HG02610 (cell line): ENCODE results near the gene MRPS26.
A peak's percentile ranks its signal among the peaks of the same experiment; 100 is the strongest.
"Not testable (repeated sequence)": the region's sequence is repeated elsewhere in the genome, so short reads cannot be mapped to it uniquely, and the experiment has no call there.

ENCODE experiments used
- ATAC-seq: cut with Tn5 transposase; IDR thresholded peaks from one replicate; pipeline ENCODE4 v1.9.1; 2021; ENCODE audit warnings: mild to moderate bottlenecking, moderate library complexity; ENCODE audit not compliant: unreplicated experiment

Gene MRPS26

DNA sequence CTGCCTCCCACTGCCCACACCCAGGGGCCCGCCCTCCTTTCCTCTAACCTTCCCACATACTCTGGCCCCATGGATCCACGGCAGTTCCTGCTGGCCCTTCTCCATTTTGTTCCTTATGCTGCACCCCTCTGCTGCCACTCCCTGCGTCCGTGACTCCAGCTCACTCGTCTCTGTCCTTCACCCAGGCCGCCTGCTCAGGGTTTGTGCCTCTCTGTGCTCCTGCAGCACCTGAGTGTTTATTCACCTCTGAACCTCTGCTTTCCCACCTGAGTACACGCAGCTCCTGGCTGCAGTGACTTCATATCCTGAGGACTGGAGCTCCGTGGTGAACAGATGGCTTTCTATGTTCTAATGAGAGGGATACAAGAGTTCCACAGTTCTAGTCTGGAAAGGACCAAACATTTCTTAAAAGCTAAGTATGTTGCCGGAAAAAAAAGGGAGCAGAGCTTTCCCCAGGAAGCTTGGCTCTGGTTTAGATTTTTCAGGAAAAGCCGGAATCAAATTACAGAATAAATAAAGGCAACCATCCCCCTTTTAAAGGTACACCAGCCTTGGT is 3.9 kb upstream of the MRPS26 start:
- ATAC-seq, result no peak

DNA sequence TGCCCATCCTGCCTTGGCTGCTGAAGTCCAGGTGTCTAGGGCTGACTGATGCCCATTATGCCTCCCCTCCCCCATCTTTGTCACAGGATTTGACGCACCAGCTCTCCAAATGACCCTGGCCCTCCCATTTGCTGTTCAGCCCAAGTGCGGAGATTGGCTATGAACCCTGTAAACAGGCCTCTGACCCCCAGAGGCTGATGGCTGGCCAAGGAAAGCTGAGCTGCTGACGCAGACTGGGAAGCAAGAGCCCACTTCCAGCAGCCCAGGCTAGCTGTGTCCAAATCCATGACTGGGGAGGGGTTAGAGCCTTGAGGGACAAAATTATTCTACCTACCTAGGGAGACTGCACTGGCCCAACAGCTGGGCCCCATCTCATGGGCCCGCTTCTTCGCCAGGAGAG is 3.2 kb upstream of the MRPS26 start:
- ATAC-seq, result no peak

DNA sequence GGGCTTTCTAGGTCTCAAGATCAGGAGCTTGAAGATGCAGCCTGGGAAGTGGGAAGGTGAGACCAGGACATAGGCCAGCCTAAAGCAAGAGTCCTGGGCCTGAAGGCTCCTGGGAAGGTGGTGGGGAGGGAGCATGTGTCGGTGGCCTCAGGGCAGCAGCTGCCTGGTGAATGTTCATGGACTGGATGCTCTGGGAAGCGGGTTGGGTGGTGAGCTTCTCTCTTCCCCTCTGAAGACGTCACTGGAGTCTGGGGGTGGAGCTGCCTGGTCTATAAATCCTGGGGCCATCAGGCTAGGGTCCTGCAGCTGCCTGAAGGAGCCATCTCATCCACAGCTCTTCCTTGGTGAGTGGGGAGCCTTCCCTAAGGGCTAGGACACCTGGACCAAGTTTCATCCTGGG is 2.5 kb upstream of the MRPS26 start, which contains the start of gene GNRH2:
Gene GNRH2, plus strand, starts transcription at position 301 of the 400 bp plus-strand sequence. CDS start 793 bp downstream, outside the sequence.
- no peak for ATAC-seq

DNA sequence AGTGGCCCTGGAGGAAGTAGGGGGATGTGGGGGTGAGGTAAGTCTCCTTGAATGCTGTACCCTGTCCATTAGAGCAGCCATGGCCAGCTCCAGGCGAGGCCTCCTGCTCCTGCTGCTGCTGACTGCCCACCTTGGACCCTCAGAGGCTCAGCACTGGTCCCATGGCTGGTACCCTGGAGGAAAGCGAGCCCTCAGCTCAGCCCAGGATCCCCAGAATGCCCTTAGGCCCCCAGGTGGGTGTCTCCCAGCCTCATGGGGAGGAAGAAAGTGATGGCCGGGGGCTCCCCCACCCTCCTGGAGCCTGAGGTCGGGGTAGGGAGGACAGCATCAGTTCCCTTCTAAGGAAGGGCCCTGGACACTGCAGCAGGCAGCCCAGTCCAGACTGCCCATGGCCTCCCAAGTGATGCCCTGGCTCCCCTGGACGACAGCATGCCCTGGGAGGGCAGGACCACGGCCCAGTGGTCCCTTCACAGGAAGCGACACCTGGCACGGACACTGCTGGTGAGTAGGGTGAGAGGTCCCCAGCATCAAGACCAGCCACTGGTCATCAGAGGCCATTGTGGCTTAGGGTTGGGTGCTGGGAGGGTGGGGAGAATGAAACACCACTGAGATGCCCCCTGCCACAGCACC is 1.4 kb upstream of the MRPS26 start:
- ATAC-seq, result no peak

DNA sequence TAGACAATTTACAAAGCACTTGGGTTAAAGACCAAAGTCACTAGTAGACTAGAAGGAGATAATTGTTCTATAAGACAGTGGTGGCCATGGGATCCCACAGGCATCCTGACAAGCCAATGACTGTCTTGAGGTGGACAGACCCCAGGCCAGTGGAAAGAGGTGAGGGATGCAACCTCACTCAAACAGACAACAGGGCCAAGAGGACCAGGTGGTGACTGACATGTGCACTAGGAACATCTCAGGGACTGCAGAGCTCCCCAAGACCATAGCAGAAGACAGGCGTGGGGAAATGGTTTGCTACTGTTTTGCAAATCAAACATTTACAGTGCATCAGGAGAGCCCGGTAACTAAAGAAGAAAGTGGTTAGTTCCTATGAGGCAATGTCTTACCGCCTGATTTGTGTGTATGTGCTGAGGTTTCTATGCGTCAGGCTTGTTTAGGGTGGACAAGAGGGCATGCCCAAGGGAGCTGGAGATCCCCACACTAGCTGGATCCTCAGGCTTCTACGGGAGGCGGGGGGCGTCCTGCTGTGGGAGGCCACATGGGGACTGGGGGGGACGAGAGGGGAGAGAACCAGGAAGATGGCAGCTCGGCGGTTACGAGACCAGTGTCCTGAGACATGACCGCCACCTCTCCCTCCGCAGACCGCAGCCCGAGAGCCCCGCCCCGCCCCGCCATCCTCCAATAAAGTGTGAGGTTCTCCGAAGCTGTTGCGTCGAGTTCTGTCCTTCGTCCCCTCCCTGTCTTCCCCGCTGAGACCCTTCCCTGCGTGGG is 623 bp upstream of the MRPS26 start:
- peak; percentile 41 for ATAC-seq

DNA sequence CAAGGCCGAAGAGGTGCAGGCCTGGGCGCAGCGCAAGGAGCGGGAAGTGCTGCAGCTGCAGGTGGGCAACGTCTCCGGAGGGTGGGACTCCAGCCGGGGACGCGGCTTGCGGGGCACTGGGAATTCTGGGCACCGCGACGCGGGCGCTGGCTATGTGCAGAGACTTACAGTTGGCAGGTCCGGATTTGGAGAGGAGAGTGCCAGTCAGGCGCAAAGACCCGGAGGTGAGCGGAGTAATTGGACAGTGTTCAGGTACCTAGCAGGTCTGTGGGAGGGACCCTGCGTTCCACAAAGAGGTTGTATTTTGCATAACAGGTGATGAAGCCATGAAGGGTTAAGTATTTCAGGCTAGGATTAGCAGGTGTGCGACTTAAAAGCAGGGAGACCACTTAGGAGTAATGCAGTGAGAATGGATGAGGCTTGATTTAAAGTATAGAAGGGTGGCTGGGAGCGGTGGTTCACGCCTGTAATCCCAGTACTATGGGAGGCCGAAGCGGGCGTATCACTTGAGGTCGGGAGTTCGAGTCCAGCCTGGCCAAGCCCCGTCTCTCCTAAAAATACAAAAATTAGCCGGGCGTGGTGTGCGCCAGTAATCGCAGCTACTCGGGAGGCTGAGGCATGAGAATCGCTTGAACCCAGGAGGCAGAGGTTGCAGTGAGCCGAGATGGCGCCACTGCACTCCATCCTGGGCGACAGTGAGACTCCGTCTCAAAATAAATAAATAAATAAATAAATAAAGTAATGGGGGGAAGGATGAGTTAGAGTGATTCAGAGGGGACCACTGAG is 1.0 kb downstream of the MRPS26 start:
- ATAC-seq, result no peak

DNA sequence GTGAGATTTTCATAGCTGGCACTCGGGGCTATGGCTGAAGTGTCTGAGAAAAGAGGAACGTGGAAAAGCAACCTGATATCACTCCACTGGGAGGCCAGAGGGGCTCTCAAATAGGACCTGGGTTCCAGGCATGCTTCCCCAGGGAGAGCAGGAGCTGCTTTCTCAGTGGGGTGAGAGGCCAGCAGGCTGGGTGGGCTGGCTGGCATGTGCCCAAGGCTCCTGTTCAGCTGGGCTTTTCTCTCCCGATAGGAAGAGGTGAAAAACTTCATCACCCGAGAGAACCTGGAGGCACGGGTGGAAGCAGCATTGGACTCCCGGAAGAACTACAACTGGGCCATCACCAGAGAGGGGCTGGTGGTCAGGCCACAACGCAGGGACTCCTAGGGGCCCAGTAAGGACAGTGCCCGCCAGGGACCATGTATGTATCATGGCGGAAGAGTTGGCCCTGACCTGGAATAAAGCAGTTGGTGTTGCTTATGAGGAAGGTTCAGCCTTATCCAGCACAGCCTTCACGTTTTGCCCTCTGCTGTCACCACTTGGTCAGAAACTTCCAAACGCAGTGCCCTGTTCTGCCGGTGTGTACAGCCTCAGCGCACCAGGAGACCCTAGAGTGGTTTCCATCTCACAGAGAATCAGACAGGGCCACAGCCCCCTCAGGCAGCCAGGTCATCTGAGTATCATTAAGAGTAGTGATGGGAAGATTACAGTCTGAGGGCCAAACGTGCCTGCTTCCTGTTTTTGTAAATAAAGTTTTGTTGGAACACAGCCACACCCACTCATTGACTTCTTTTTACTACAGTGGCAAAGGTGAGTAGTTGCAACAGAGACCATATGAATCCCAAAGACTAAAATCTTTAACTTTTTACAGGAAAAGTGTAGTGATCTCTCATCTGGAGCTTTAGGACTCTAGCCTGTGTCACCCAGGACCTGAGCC is 1.9 kb downstream of the MRPS26 start:
- ATAC-seq, result no peak

DNA sequence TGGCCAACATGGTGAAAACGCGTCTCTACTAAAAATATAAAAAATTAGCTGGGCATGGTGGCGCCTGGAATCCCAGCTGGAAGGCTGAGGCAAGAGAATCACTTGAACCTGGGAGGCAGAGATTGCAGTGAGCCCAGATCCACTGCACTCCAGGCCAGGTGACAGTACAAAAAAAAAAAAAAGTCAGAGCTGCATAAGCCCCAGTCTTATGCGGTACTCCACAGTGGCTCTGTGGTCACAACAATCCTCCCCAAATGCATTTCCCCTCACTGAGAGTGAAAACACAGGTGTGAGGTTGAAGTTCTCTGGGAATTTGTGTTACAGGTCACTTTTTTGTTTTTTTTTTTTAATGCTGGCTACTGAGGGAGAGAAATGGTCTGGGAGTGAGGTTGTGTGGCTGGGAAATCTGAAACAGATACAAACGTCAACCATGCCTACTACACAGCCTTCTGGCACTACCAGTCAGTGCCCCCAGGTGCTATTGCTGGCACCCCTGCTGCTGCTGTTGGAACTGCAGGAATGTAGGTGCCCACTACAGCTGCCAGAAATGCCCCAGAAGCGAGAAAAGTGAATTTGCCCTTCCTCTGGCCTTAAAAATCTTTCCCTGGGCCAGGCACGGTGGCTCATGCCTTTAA is 5.7 kb downstream of the MRPS26 start:
- no peak for ATAC-seq

DNA sequence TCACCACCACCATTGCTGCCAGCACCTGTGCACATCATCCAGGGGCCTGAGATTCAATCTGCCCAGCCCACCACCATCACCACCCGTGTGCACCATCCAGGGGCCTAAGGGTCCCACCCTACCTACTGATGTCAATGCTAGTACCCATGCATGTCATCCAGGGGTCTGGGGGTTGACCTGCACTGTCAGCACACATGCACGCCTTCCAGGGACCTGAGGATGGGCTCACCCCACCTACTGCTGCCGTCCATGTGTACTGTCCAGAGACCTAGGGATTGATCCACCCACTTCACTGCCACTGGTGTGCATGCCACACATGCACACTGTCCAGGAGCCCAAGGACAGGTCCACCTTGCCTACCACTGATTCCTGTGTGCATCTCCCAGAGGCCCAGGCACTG is 13.6 kb downstream of the MRPS26 start:
- no peak for ATAC-seq

DNA sequence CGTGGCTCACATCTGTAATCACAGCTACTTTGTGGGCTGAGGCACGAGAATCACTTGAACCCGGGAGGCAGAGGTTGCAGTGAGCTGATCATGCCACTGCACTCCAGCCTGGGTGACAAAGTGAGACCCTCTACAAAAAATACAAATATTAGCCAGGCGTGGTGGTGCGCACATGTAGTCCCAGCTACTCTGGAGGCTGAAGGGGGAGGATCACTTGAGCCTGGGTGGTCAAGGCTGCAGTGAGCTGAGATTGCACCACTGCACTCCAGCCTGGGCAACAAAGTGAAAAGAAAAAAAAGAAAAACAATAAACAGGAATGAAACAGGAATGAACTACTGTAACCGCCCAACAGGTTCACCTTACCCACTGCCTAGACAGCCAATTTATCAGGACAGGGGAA is 18.3 kb downstream of the MRPS26 start:
- not testable (repeated sequence) for ATAC-seq

DNA sequence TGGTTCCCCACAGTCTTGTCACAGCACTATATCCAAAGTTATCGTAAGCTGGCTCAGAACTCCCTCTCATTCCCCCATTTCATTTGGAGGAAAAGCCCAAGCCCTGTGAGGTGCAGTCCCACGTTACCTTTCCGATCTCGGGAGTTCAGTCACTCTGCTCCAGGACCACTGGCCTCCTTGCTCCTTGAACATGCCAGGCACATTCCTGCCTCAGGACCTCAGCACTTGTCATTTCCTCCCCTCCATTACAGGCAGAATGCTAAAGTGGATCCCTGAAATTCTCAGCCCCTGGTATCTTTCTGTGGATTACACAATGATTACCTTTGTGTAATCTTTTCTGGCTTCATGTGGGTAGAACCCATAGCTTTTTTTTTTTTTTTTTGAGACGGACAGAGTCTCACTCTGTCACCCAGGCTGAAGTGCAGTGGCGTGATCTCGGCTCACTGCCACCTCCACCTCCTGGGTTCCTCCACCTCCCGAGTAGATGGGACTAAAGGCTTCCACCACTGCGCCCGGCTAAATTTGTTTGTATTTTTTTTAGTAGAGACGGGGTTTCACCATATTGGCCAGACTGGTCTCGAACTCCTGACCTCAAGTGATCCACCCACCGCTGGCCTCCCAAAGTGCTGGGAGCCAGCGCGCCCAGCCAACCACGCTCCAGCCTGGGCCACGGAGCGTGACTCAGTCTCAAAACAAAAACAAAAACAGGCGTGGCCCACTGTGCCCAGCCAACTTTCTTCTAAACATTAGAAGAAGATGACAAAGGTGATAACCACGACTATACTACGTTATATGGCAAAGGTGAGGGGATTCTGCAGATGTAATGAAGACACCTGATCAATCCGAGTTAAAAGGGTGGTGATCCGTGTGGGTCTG is 21.5 kb downstream of the MRPS26 start:
- ATAC-seq, result no peak

DNA sequence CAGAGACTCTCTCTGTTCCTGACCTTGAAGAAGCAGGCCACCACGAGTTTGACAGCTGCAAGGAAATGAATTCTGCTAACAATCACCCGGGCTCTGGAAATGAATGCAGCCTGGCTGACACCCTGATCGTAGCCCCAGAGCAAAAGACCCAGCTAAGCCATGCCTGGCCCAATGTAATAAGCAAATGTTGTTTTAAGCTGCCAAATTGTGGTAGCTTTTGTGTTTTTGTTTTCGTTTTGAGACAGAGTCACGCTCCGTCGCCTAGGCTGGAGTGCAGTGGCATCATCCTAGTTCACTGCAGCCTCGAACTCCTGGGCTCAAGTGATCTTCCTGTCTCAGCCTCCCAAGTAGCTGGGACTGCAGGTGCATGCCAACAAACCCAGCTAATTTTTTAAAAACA is 22.2 kb downstream of the MRPS26 start:
- no peak for ATAC-seq

DNA sequence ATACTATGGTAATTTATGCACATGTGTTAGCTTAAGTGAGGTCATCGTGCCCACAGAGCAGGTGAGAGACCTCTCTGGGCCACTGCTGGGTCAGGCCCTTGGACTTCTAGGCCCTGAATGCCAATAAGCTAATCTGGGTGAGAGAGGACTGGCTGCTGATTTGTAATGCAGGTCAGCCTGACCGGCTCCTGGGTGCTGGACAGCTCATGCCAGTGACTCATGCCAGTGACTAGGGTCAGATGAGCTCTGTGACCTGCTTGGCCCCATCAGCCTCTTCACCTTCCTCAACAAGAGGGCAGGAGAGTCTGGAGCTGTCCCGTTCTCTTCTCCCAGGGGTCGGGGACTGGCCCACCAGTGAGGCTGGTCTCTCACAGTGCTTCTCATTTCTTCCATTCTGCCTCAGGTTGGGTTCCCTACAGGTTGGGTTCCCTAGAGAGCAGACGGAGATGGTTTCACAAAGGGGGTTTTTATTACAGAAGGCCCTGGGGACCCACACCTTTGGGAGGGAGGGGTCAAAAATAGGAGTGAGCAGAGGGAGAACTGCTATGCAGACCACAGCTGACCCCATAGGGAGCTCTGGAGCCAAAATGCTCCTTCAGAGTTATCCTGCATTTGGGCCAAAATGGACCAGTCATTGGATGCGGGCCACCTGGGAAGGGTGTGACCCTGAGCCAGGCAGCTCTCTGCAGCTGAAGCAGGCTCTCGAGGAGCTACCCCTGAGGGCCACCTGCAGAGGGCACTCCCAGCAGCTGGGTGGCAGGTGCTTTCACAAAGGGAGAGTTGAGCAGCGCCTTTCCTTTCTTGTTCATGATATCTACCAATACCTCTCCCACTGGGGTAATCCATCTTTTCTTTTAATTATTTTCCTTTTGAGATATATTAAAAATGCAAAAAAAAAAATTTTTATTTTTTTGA is 23.4 kb downstream of the MRPS26 start:
- no peak for ATAC-seq

DNA sequence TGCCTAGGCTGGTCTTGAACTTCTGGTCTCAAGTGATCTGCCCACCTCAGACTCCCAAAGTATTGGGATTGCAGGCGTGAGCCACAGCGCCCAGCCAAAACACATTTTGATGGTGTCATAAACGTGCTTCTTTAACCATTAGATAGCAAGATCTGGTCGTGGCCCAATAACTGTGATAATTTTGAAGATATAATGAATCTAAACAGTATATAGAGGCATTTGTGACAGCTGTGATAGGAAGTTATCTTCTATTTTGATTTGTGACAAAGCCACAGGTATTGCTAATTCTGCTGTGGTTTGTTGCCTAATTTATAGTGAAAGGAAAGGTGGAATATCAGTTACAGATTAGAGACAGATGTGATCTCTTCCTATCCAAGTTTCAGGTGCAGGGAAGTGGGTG is 24.9 kb downstream of the MRPS26 start:
- no peak for ATAC-seq

DNA sequence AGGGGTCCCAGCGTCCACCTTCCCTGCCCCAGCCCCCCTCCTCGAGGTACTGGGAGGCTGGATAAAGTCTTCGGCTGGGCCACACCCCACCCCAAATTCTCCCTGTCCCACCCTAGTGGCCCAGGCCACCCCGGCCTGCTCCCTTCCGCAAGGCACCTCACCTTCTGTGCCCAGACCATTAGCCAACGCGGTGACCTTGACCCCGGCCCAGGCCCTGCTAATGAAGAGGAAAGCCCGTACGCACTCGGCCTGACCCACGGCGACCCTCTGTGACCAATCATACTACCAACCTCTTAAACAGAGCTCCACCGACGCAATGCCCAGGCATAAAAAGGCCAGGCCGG is 25.4 kb downstream of the MRPS26 start:
- ATAC-seq, result no peak

DNA sequence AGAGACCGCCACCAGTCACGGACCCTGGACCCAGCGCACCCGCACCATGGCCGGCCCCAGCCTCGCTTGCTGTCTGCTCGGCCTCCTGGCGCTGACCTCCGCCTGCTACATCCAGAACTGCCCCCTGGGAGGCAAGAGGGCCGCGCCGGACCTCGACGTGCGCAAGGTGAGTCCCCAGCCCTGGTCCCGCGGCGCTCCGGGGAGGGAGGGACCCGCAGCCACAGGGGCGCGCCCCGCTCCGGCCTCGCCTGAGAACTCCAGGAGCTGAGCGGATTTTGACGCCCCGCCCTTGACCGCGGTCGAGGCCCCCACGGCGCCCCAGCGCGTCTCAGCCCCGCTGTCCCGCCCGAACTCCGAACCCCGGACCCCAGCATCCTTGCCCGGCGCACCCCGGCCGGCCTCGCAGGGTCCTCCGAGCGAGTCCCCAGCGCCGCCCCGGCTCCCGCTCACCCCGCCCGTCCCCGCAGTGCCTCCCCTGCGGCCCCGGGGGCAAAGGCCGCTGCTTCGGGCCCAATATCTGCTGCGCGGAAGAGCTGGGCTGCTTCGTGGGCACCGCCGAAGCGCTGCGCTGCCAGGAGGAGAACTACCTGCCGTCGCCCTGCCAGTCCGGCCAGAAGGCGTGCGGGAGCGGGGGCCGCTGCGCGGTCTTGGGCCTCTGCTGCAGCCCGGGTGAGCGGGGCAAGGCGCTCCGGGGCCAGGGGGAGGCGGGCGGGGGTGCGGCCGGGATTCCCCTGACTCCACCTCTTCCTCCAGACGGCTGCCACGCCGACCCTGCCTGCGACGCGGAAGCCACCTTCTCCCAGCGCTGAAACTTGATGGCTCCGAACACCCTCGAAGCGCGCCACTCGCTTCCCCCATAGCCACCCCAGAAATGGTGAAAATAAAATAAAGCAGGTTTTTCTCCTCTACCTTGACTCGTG is 26.0 kb downstream of the MRPS26 start, which contains the start of gene OXT:
Gene OXT, plus strand, starts transcription at position 11 of the 920 bp plus-strand sequence. Its CDS starts 36 bp downstream, at position 47.
- ATAC-seq, result no peak
